B cell (primary cell): ENCODE results near the gene DPY19L1.

Experiments used
- CTCF ChIP-seq: fragments of 200-600 bp; IDR thresholded peaks from one replicate; pipeline ENCODE4 v1.8.0; 2022; ENCODE audit warnings: antibody characterized with exemption, mild to moderate bottlenecking
- EZH2 ChIP-seq: IDR thresholded peaks from 2 replicates; pipeline ENCODE4 v1.6.1; 2012; ENCODE audit warnings: borderline replicate concordance, low read depth, mild to moderate bottlenecking, moderate library complexity, low read length; ENCODE audit not compliant: insufficient read depth, poor library complexity, severe bottlenecking

DNA sequence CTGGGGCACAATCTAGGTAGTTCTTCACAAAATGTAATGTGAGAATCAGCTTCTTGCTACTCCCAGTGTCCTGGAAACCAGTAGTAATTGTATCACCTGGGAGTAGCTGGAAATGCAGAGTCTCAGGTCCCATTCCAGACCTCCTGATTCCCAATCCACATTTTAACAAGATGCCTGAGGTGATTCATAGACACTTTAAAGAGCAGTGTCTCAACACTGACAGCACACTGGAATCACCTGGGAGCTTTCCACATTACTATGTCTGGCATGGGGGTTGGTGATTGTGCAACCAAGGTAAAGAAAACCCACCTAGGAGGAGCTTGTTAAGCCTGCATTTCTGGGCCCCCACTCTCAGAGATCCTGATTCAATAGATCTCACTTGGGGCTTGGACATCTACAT lies 11.1 kb downstream of the DPY19L1 start:
- TF ChIP-seq CTCF (no peak), EZH2 (no peak)
